H1 (cell line): ENCODE measurements around the gene SCG5. TPM values are rescaled to one million over a fixed set of nuclear protein-coding genes. Genes with fewer than 3 reads are reported as not detected.

Experiments
- CTCF ChIA-PET: fragments of 300-600 bp; sonication (Branson Sonifier 250); formaldehyde crosslinking; loops from one replicate; lab custom pipeline; 2021; ENCODE audit not compliant: partially characterized antibody; lab: Charles Lee
- POLR2A ChIA-PET: fragments of 300-600 bp; sonication (Branson Sonifier 250); formaldehyde crosslinking; loops from one replicate; lab custom pipeline; 2021; ENCODE audit warnings: inconsistent platforms; ENCODE audit not compliant: partially characterized antibody; lab: Charles Lee
- DNase-seq, 2 experiments: peaks; one replicate each; pipeline versions ENCODE4 v3.0.0 to v3.0.0-alpha.2; 2010 to 2022; ENCODE audit warnings: low spot score in 2 of 2, low read depth in 1 of 2, mixed read lengths in 1 of 2
- FAIRE-seq: peaks from 2 replicates; lab custom pipeline; 2011; peaks lifted over from hg19 to GRCh38; lab: Jason Lieb, UNC
- H2AFZ ChIP-seq: 2 replicates; pipeline ENCODE4 v1.8.1; 2012; ENCODE audit warnings: low read length, inconsistent platforms
- H2AK5ac ChIP-seq: 2 replicates; pipeline ENCODE4 v1.6.1; 2013; ENCODE audit warnings: low read depth, low read length
- H2BK120ac ChIP-seq: replicated peaks from 2 replicates; pipeline ENCODE3; 2013; ENCODE audit warnings: low read depth, low read length, inconsistent platforms
- H2BK12ac ChIP-seq: 2 replicates; pipeline ENCODE4 v1.6.1; 2013; ENCODE audit warnings: low read depth, low read length
- H2BK15ac ChIP-seq: 2 replicates; pipeline ENCODE4 v1.6.1; 2013; ENCODE audit warnings: low read length
- H2BK20ac ChIP-seq: 2 replicates; pipeline ENCODE4 v1.6.1; 2013; ENCODE audit warnings: low read length
- H2BK5ac ChIP-seq: 2 replicates; pipeline ENCODE4 v1.6.1; 2013; ENCODE audit warnings: low read depth, low read length
- H3K14ac ChIP-seq: 2 replicates; pipeline ENCODE4 v1.6.1; 2013; ENCODE audit warnings: inconsistent platforms; ENCODE audit not compliant: insufficient read length
- H3K18ac ChIP-seq: 2 replicates; pipeline ENCODE4 v1.6.1; 2013; ENCODE audit warnings: low read length; ENCODE audit errors: extremely low read depth
- H3K23ac ChIP-seq: 2 replicates; pipeline ENCODE4 v1.6.1; 2013; ENCODE audit warnings: inconsistent platforms; ENCODE audit not compliant: insufficient read length
- H3K23me2 ChIP-seq: 2 replicates; pipeline ENCODE4 v1.6.1; 2013; ENCODE audit warnings: low read depth, low read length
- H3K27ac ChIP-seq: 2 replicates; pipeline ENCODE4 v1.6.1; 2011; ENCODE audit warnings: low read depth, low read length, inconsistent platforms
- H3K27me3 ChIP-seq, 4 experiments: replicated peaks in 1 of 4; 1 replicate in 1 of 4; 2 replicates in 3 of 4; pipeline versions ENCODE4 v1.6.1 to v1.8.1; 2011 to 2013; ENCODE audit warnings: low read length in 3 of 4, mild to moderate bottlenecking in 3 of 4, inconsistent platforms in 2 of 4, mixed read lengths in 2 of 4, moderate library complexity in 1 of 4; ENCODE audit not compliant: control insufficient read depth in 3 of 4, insufficient read depth in 3 of 4; ENCODE audit errors: extremely low read depth in 1 of 4
- H3K36me3 ChIP-seq, 4 experiments: 2 replicates each; pipeline versions ENCODE4 v1.6.1 to v1.8.1; 2011 to 2013; ENCODE audit warnings: mild to moderate bottlenecking in 4 of 4, low read length in 3 of 4, moderate library complexity in 2 of 4, control low read depth in 1 of 4, inconsistent platforms in 1 of 4; ENCODE audit not compliant: insufficient read depth in 4 of 4, control insufficient read depth in 2 of 4
- H3K4ac ChIP-seq: replicated peaks from 2 replicates; pipeline ENCODE3; 2013; ENCODE audit warnings: low read length, low read depth, mixed read lengths, inconsistent platforms; ENCODE audit not compliant: insufficient read length
- H3K4me1 ChIP-seq, 4 experiments: replicated peaks in 1 of 4; 1 replicate in 1 of 4; 2 replicates in 3 of 4; pipeline versions ENCODE4 v1.6.1 to v1.8.1; 2011 to 2013; ENCODE audit warnings: low read length in 3 of 4, inconsistent platforms in 2 of 4, mixed read lengths in 1 of 4; ENCODE audit not compliant: insufficient read depth in 4 of 4, control insufficient read depth in 3 of 4
- H3K4me2 ChIP-seq, 2 experiments: 2 replicates each; pipeline versions ENCODE4 v1.6.1 to v1.8.1; 2011 to 2013; ENCODE audit warnings: low read depth in 2 of 2, low read length in 2 of 2, control low read depth in 1 of 2, inconsistent platforms in 1 of 2, mild to moderate bottlenecking in 1 of 2; ENCODE audit not compliant: insufficient read depth in 1 of 2
- H3K4me3 ChIP-seq, 4 experiments: fragments of 200-600, 300-600 bp in 1 of 4; sonication (generic), shearing (Covaris generic), sonication (Bioruptor Twin) in 1 of 4; 2 replicates each; pipeline versions ENCODE4 v1.5.1 to v1.8.1; 2011 to 2016; ENCODE audit warnings: low read length in 4 of 4, low read depth in 3 of 4, control low read depth in 2 of 4, inconsistent platforms in 2 of 4, mild to moderate bottlenecking in 2 of 4, mixed read lengths in 1 of 4, moderate library complexity in 1 of 4; ENCODE audit not compliant: insufficient read depth in 2 of 4; ENCODE audit errors: extremely low read depth in 1 of 4
- H3K56ac ChIP-seq: replicated peaks from 2 replicates; pipeline ENCODE3; 2013; ENCODE audit warnings: low read depth, mild to moderate bottlenecking, mixed read lengths, low read length, inconsistent platforms; ENCODE audit not compliant: insufficient read length
- H3K79me1 ChIP-seq: 2 replicates; pipeline ENCODE4 v1.6.1; 2013; ENCODE audit warnings: low read depth, low read length, control low read depth
- H3K79me2 ChIP-seq, 2 experiments: 2 replicates each; pipeline versions ENCODE4 v1.6.1 to v1.8.1; 2012 to 2013; ENCODE audit warnings: low read length in 2 of 2, mild to moderate bottlenecking in 2 of 2, inconsistent platforms in 1 of 2; ENCODE audit not compliant: insufficient read depth in 2 of 2, control insufficient read depth in 1 of 2
- H3K9ac ChIP-seq, 4 experiments: replicated peaks in 1 of 4; 1 replicate in 1 of 4; 2 replicates in 3 of 4; pipeline versions ENCODE4 v1.6.1 to v1.8.1; 2011 to 2013; ENCODE audit warnings: low read depth in 3 of 4, low read length in 3 of 4, control low read depth in 2 of 4, mild to moderate bottlenecking in 2 of 4, moderate library complexity in 2 of 4, inconsistent platforms in 1 of 4; ENCODE audit errors: extremely low read depth in 1 of 4
- H3K9me3 ChIP-seq, 2 experiments: 2 replicates each; pipeline versions ENCODE4 v1.6.1 to v1.8.1; 2012 to 2013; ENCODE audit warnings: mild to moderate bottlenecking in 2 of 2, moderate library complexity in 2 of 2, control low read depth in 1 of 2, inconsistent platforms in 1 of 2, low read depth in 1 of 2, low read length in 1 of 2, mixed read lengths in 1 of 2; ENCODE audit not compliant: insufficient read depth in 2 of 2
- H4K20me1 ChIP-seq, 2 experiments: replicated peaks in 1 of 2; 2 replicates each; pipeline versions ENCODE3 to v1.8.1; 2011 to 2013; ENCODE audit warnings: inconsistent platforms in 2 of 2, low read length in 2 of 2, mild to moderate bottlenecking in 1 of 2; ENCODE audit not compliant: insufficient read depth in 2 of 2, control insufficient read depth in 1 of 2
- H4K5ac ChIP-seq: 2 replicates; pipeline ENCODE4 v1.6.1; 2013; ENCODE audit warnings: low read length, low read depth, mixed read lengths, inconsistent platforms; ENCODE audit not compliant: insufficient read length
- H4K8ac ChIP-seq: 2 replicates; pipeline ENCODE4 v1.8.0; 2013; ENCODE audit warnings: mild to moderate bottlenecking, moderate library complexity, low read length, inconsistent platforms; ENCODE audit not compliant: insufficient read depth; ENCODE audit errors: extremely low read depth
- H4K91ac ChIP-seq: replicated peaks from 2 replicates; pipeline ENCODE3; 2013; ENCODE audit warnings: low read length, mixed read lengths, inconsistent platforms; ENCODE audit not compliant: insufficient read length
- BACH1 ChIP-seq: IDR thresholded peaks from 2 replicates; pipeline ENCODE4 v1.6.1; 2012; ENCODE audit warnings: low read length, improper control_type of control experiment
- RBBP5 ChIP-seq: IDR thresholded peaks from 2 replicates; pipeline ENCODE4 v1.7.1; 2012; ENCODE audit warnings: low read depth, mild to moderate bottlenecking, inconsistent platforms, low read length, moderate library complexity, borderline replicate concordance
- RFX5 ChIP-seq: IDR thresholded peaks from 2 replicates; pipeline ENCODE4 v1.6.1; 2011; ENCODE audit warnings: low read depth, low read length, improper control_type of control experiment, borderline replicate concordance
- RXRA ChIP-seq: IDR thresholded peaks from 2 replicates; pipeline ENCODE4 v1.6.1; 2011; ENCODE audit warnings: low read depth, mild to moderate bottlenecking, low read length, moderate library complexity; ENCODE audit not compliant: insufficient read depth
- ZNF274 ChIP-seq: IDR thresholded peaks from 2 replicates; pipeline ENCODE4 v1.7.0; 2012; ENCODE audit warnings: low read length, borderline replicate concordance; ENCODE audit errors: extremely low read depth
- WGBS, 2 experiments: shearing (Covaris generic) in 1 of 2; methylation state at CpG; one replicate each; pipeline versions ENCODE4 v1.1.6 to v1.1.7; 2013 to 2015; ENCODE audit warnings: low lambda C conversion rate in 2 of 2, mixed read lengths in 2 of 2, inconsistent platforms in 1 of 2, low coverage in 1 of 2, missing lambda C conversion rate in 1 of 2; ENCODE audit not compliant: insufficient replicate concordance in 2 of 2, insufficient coverage in 1 of 2, insufficient read length in 1 of 2; ENCODE audit errors: extremely low coverage in 1 of 2, missing lambda C conversion rate in 1 of 2; 5-methylcytosine and 5-hydroxymethylcytosine counted together
- polyA plus RNA-seq, 7 experiments: library from polyadenylated mRNA; depleted of rRNA in 3 of 7; stranded (reverse) in 5 of 7; unstranded in 2 of 7; fragments of >200 nt in 5 of 7; fragments of 200-250 nt in 2 of 7; gene quantifications; 1 replicate in 5 of 7; 2 replicates in 1 of 7; 4 replicates in 1 of 7; pipeline versions ENCODE4 v1.2.1 to v1.2.3, GENCODE V29; 2011 to 2013; ENCODE audit warnings: missing spikeins in 2 of 7, mixed read lengths in 2 of 7
- total RNA-seq: library from RNA; stranded (reverse); fragmentation: NEBNext Ultra II Directional; extraction: Animal tissue kit (Norgen Biotek cat#: 25700); gene quantifications from 2 replicates; pipeline ENCODE4 v1.2.1, GENCODE V29; 2021
- TF ChIP-seq, protein P1 (sequence below): IDR thresholded peaks from 2 replicates; pipeline ENCODE4 v1.6.1; 2011; ENCODE audit warnings: low read depth, mild to moderate bottlenecking, low read length; ENCODE audit not compliant: insufficient read depth
- TF ChIP-seq, protein P2 (sequence below): IDR thresholded peaks from 2 replicates; pipeline ENCODE4 v1.6.1; 2011; ENCODE audit warnings: low read length, improper control_type of control experiment

The SCG5 gene
- total and polyA plus RNA-seq, 2 of the 8 experiments (the other 6 are each of a cell fraction or from before 2014, with no cell fraction given) = 18.7 to 19.9 TPM

DNA sequence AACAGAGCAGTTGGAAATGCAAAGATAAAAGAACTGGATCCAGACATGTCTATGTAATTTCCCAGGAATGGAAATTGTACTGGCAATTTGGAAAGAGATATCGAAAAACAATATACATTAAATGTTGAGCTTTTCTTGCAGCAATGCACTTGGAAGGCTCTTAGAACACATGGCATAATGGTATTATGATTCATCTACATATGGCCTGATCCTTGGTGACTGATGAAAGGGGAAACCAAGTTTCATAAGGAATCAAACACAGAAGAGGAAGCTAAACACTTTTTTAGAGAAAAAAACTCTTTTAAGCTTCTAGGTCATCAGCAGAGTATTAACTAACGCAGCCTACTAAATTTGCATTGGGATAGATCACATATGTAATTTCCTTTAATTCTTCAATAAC, 63.9 kb downstream of the SCG5 start:
- H2BK15ac ChIP-seq = no peak overlapping the region
- no peak overlapping the region for H4K91ac ChIP-seq
- H2AFZ ChIP-seq = no peak overlapping the region
- ChIA-PET CTCF (interaction anchor here (0.6 to 0.7 kb wide), 2 partner anchors 10 to 355 kb away, joined by 3 read pairs; no protein-coding TSS in a partner anchor), POLR2A (interaction anchor here (1.0 kb wide), 1 partner anchor 36 kb away, joined by 3 read pairs; no protein-coding TSS in a partner anchor)
- H4K5ac ChIP-seq = no peak overlapping the region
- no peak overlapping the region for H2BK20ac ChIP-seq
- H3K23ac ChIP-seq = no peak overlapping the region
- H3K4me2 ChIP-seq = no peak overlapping the region
- no peaks in the 10 kb centered on the region for H3K9me3 ChIP-seq
- no peak overlapping the region for H3K4ac ChIP-seq
- no peak overlapping the region for H3K56ac ChIP-seq
- H4K8ac ChIP-seq = no peak overlapping the region
- no peaks in the 10 kb centered on the region for H4K20me1 ChIP-seq
- H3K79me2 ChIP-seq = no peaks in the 10 kb centered on the region
- no peak overlapping the region for H2AK5ac ChIP-seq
- DNase-seq (no peak), FAIRE-seq (no peak)
- 91% methylated on average over 2 of the region's 2 CpGs; no CpG with 5 or more reads in 1 of the 2 experiments for WGBS, 2 experiments
- no peaks in the 10 kb centered on the region for H3K36me3 ChIP-seq
- no peak overlapping the region for H3K14ac ChIP-seq
- no peaks in the 10 kb centered on the region for H3K4me1 ChIP-seq
- no peak overlapping the region for H3K27ac ChIP-seq
- no peak overlapping the region for H2BK12ac ChIP-seq
- no peaks in the 10 kb centered on the region for H3K79me1 ChIP-seq
- H3K9ac ChIP-seq = no peak overlapping the region
- H2BK5ac ChIP-seq = no peak overlapping the region
- no peak overlapping the region for H3K4me3 ChIP-seq
- H3K18ac ChIP-seq = no peak overlapping the region
- no peak overlapping the region for H2BK120ac ChIP-seq
- no peaks in the 10 kb centered on the region for H3K27me3 ChIP-seq
- H3K23me2 ChIP-seq = no peaks in the 10 kb centered on the region
- TF ChIP-seq, protein P1, sequence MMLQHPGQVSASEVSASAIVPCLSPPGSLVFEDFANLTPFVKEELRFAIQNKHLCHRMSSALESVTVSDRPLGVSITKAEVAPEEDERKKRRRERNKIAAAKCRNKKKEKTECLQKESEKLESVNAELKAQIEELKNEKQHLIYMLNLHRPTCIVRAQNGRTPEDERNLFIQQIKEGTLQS = no peak
- no peak for TF ChIP-seq RFX5
- TF ChIP-seq ZNF274 = no peak
- TF ChIP-seq BACH1 = no peak
- no peak for TF ChIP-seq RBBP5
- no peak for TF ChIP-seq RXRA
- TF ChIP-seq, protein P2, sequence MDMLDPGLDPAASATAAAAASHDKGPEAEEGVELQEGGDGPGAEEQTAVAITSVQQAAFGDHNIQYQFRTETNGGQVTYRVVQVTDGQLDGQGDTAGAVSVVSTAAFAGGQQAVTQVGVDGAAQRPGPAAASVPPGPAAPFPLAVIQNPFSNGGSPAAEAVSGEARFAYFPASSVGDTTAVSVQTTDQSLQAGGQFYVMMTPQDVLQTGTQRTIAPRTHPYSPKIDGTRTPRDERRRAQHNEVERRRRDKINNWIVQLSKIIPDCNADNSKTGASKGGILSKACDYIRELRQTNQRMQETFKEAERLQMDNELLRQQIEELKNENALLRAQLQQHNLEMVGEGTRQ = no peak
